DMS153 treated with DMSO at 0.1 percent for 48 hours (cell line): ENCODE measurements around the gene ROCK2.

ENCODE experiments used
- DNase-seq: peaks from one replicate; lab custom pipeline; 2025; ENCODE audit not compliant: unreplicated experiment; lab: John Stamatoyannopoulos, UW

Gene ROCK2

GRCh38 chr2:11367170-11367730, 22.8 kb upstream of the ROCK2 start:
- DNase-seq = no peak

- DNase-seq = no peak
These were observed 21.9 kb upstream of the ROCK2 start for GRCh38 chr2:11366326-11366741.

GRCh38 chr2:11365096-11365879, 20.9 kb upstream of the ROCK2 start:
- no peak for DNase-seq

- no peak for DNase-seq
These were observed 20.1 kb upstream of the ROCK2 start for GRCh38 chr2:11364565-11364887.

GRCh38 chr2:11363868-11364564, 19.6 kb upstream of the ROCK2 start:
- no peak for DNase-seq

GRCh38 chr2:11359865-11360264, 15.4 kb upstream of the ROCK2 start:
- no peak for DNase-seq

- DNase-seq = no peak
These were observed 13.1 kb upstream of the ROCK2 start for GRCh38 chr2:11357428-11357972.

- DNase-seq = no peak
These were observed 12.3 kb upstream of the ROCK2 start for GRCh38 chr2:11356764-11357163.

- no peak for DNase-seq
These were observed 11.0 kb upstream of the ROCK2 start for GRCh38 chr2:11355194-11356053.

- no peak for DNase-seq
These were observed 10.1 kb upstream of the ROCK2 start for GRCh38 chr2:11354363-11355154.

- no peak for DNase-seq
These were observed 8.5 kb upstream of the ROCK2 start for GRCh38 chr2:11352781-11353537.

- no peak for DNase-seq
These were observed 3.8 kb upstream of the ROCK2 start for GRCh38 chr2:11348209-11348749.

- no peak for DNase-seq
These were observed 3.0 kb upstream of the ROCK2 start for GRCh38 chr2:11347403-11347959.

- DNase-seq = no peak
These were observed 1.6 kb upstream of the ROCK2 start for GRCh38 chr2:11346023-11346482.

- DNase-seq = no peak
These were observed 681 bp upstream of the ROCK2 start for GRCh38 chr2:11344956-11345677.

GRCh38 chr2:11343650-11344341, 640 bp downstream of the ROCK2 start:
- peak; percentile 64 for DNase-seq

GRCh38 chr2:11343368-11343649, 1.1 kb downstream of the ROCK2 start:
- peak; percentile 64 for DNase-seq
